GM12878 (cell line): ENCODE measurements around the gene NR2C2AP. TPM values are rescaled to one million over a fixed set of nuclear protein-coding genes. Genes with fewer than 3 reads are reported as not detected.
A peak's percentile ranks its signal among the peaks of the same experiment; 100 is the strongest.

Source experiments
- ATAC-seq: fragments of 200-7000 bp; cut with Tn5 transposase; 3 replicates; pipeline ENCODE4 v1.9.1; 2020; ENCODE audit warnings: mild to moderate bottlenecking, moderate library complexity
- BruUV-seq: library from RNA; stranded (reverse); fragments of 400-500 nt; replicated peaks from 2 replicates; lab custom pipeline; 2021; lab: Mats Ljungman, UMichigan
- CTCF ChIA-PET: fragments of 300-600 bp; sonication (Branson Sonifier 250); formaldehyde crosslinking; extraction: SDS; loops from one replicate; lab custom pipeline; 2021; ENCODE audit warnings: inconsistent platforms; lab: Yijun Ruan, JAX
- POLR2A ChIA-PET: fragments of 350-600 bp; formaldehyde crosslinking; extraction: SDS; loops from one replicate; lab custom pipeline; 2021; ENCODE audit warnings: inconsistent platforms; lab: Charles Lee
- RAD21 ChIA-PET: fragments of 300-600 bp; sonication (Branson Sonifier 250); formaldehyde crosslinking; loops from one replicate; lab custom pipeline; 2023; ENCODE audit warnings: antibody characterized with exemption; ENCODE audit not compliant: unreplicated experiment; lab: Charles Lee
- SMC1A ChIA-PET: fragments of 300-600 bp; sonication (Branson Sonifier 250); formaldehyde crosslinking; loops from one replicate; lab custom pipeline; 2023; ENCODE audit not compliant: unreplicated experiment, uncharacterized antibody; lab: Charles Lee
- DNase-seq: peaks from one replicate; pipeline ENCODE4 v3.0.0-alpha.2; 2011; ENCODE audit warnings: low read depth, low spot score
- FAIRE-seq: peaks from 3 replicates; lab custom pipeline; 2011; peaks lifted over from hg19 to GRCh38; lab: Jason Lieb, UNC
- H2AFZ ChIP-seq: 2 replicates; pipeline ENCODE4 v1.6.0; 2011; ENCODE audit warnings: low read depth, low read length, control low read depth; ENCODE audit not compliant: control insufficient read depth
- H3K27ac ChIP-seq: 2 replicates; pipeline ENCODE4 v1.5.1; 2011; ENCODE audit warnings: control low read depth; ENCODE audit not compliant: control insufficient read depth, insufficient read depth
- H3K27me3 ChIP-seq, 2 experiments: replicated peaks in 1 of 2; 2 replicates each; pipeline versions ENCODE4 v1.6.0 to v1.6.1; 2011; ENCODE audit warnings: low read length in 1 of 2; ENCODE audit not compliant: control insufficient read depth in 2 of 2, insufficient read depth in 2 of 2
- H3K36me3 ChIP-seq, 2 experiments: 2 replicates each; pipeline ENCODE4 v1.5.1; 2011; ENCODE audit warnings: low read length in 1 of 2; ENCODE audit not compliant: control insufficient read depth in 2 of 2, insufficient read depth in 2 of 2
- H3K4me1 ChIP-seq: 2 replicates; pipeline ENCODE4 v1.6.1; 2011; ENCODE audit warnings: mild to moderate bottlenecking, low read length, moderate library complexity, mixed read lengths; ENCODE audit not compliant: control insufficient read depth, insufficient read depth
- H3K4me2 ChIP-seq: 2 replicates; pipeline ENCODE4 v1.6.0; 2011; ENCODE audit warnings: control low read depth; ENCODE audit not compliant: control insufficient read depth, insufficient read depth
- H3K4me3 ChIP-seq: fragments of 200-600 bp; sonication (generic); 2 replicates; pipeline ENCODE4 v1.5.1; 2016
- H3K79me2 ChIP-seq: 2 replicates; pipeline ENCODE4 v1.6.0; 2011; ENCODE audit warnings: low read length; ENCODE audit not compliant: control insufficient read depth, insufficient read depth
- H3K9ac ChIP-seq: 2 replicates; pipeline ENCODE4 v1.8.0; 2011; ENCODE audit warnings: low read length, control low read depth, mixed read lengths; ENCODE audit not compliant: control insufficient read depth, insufficient read depth
- H3K9me3 ChIP-seq: replicated peaks from 3 replicates; pipeline ENCODE4 v1.5.1; 2011; ENCODE audit warnings: mild to moderate bottlenecking, low read length; ENCODE audit not compliant: control insufficient read depth, insufficient read depth
- H4K20me1 ChIP-seq: 2 replicates; pipeline ENCODE4 v1.6.0; 2011; ENCODE audit not compliant: control insufficient read depth, insufficient read depth
- BHLHE40 ChIP-seq, 2 experiments: fragments of 450-650 bp in 1 of 2; IDR thresholded peaks; 2 replicates each; pipeline ENCODE4 v1.6.1; 2011 to 2017; ENCODE audit warnings: low read depth in 2 of 2, borderline replicate concordance in 1 of 2, improper control_type of control experiment in 1 of 2, low read length in 1 of 2, mild to moderate bottlenecking in 1 of 2
- RAD51 ChIP-seq: fragments of 450-650 bp; IDR thresholded peaks from 2 replicates; pipeline ENCODE4 v1.6.1; 2016; ENCODE audit warnings: moderate library complexity, mild to moderate bottlenecking, inconsistent platforms
- RB1 ChIP-seq: fragments of 450-650 bp; formaldehyde crosslinking; IDR thresholded peaks from 2 replicates; pipeline ENCODE4 v1.6.1; 2017; ENCODE audit warnings: mild to moderate bottlenecking, borderline replicate concordance
- RELA ChIP-seq: fragments of 450-650 bp; IDR thresholded peaks from 2 replicates; pipeline ENCODE4 v1.8.0; 2014; ENCODE audit warnings: borderline replicate concordance; ENCODE audit not compliant: partially characterized antibody
- SMARCA5 ChIP-seq: fragments of 450-650 bp; IDR thresholded peaks from 2 replicates; pipeline ENCODE4 v1.6.1; 2017; ENCODE audit warnings: mild to moderate bottlenecking
- STAT1 ChIP-seq: fragments of 450-650 bp; conservative IDR thresholded peaks from 2 replicates; pipeline ENCODE4 v1.6.1; 2014; ENCODE audit warnings: antibody characterized with exemption, mild to moderate bottlenecking
- TAF1 ChIP-seq: IDR thresholded peaks from 2 replicates; pipeline ENCODE4 v1.6.1; 2011; ENCODE audit warnings: mild to moderate bottlenecking, low read depth, low read length, borderline replicate concordance
- TCF12 ChIP-seq: IDR thresholded peaks from 2 replicates; pipeline ENCODE4 v1.6.1; 2011; ENCODE audit warnings: low read depth, mild to moderate bottlenecking, low read length
- ZNF207 ChIP-seq: fragments of 450-650 bp; IDR thresholded peaks from 2 replicates; pipeline ENCODE4 v1.6.1; 2014; ENCODE audit warnings: antibody characterized with exemption, mild to moderate bottlenecking, borderline replicate concordance
- ZNF384 ChIP-seq: IDR thresholded peaks from 2 replicates; pipeline ENCODE4 v1.6.1; 2012; ENCODE audit warnings: low read depth, mild to moderate bottlenecking, low read length, improper control_type of control experiment, borderline replicate concordance
- WGBS: methylation state at CpG from one replicate; pipeline ENCODE4 v1.1.6; 2016; ENCODE audit warnings: low lambda C conversion rate; ENCODE audit not compliant: insufficient replicate concordance, insufficient coverage; ENCODE audit errors: missing lambda C conversion rate; 5-methylcytosine and 5-hydroxymethylcytosine counted together
- in situ Hi-C: fragments of 300-500 bp; cut with MboI; formaldehyde crosslinking; loops from 9 replicates; pipeline ENCODE4 v1.14.3; 2018; ENCODE audit warnings: mixed read lengths
- intact Hi-C: fragments of 100-400 bp; cut with micrococcal nuclease; formaldehyde crosslinking; loops from one replicate; pipeline ENCODE4 v1.14.2; 2022; ENCODE audit not compliant: unreplicated experiment
- polyA plus RNA-seq, 11 experiments: library from polyadenylated mRNA; depleted of rRNA in 4 of 11; unstranded in 6 of 11; stranded (reverse) in 5 of 11; fragments of >200 nt; fragmentation: Nextera tagmentation in 4 of 11; fragmentation: Illumina TruSeq in 1 of 11; extraction: Ambion mirVana in 4 of 11; extraction: Trizol in 1 of 11; gene quantifications; 1 replicate in 1 of 11; 2 replicates in 10 of 11; pipeline versions ENCODE4 v1.2.1 to v1.2.3, GENCODE V29; 2011 to 2016; ENCODE audit warnings: inconsistent platforms in 2 of 11, missing spikeins in 2 of 11, low read depth in 1 of 11
- total RNA-seq, 4 experiments: library from RNA; depleted of rRNA in 3 of 4; stranded (reverse); fragments of >200 nt in 3 of 4; fragmentation: Illumina TruSeq in 1 of 4; extraction: Trizol in 1 of 4; gene quantifications; 2 replicates each; pipeline versions ENCODE4 v1.2.1 to v1.2.3, GENCODE V29; 2013 to 2021
- TF ChIP-seq, protein P1 (sequence below): IDR thresholded peaks from 2 replicates; pipeline ENCODE4 v1.6.1; 2012; ENCODE audit warnings: mild to moderate bottlenecking, low read depth, low read length
- TF ChIP-seq, protein P2 (sequence below): IDR thresholded peaks from 2 replicates; pipeline ENCODE4 v1.6.1; 2011; ENCODE audit warnings: mild to moderate bottlenecking, low read depth, low read length, moderate library complexity; ENCODE audit not compliant: insufficient replicate concordance
- TF ChIP-seq, protein P3 (sequence below): fragments of 450-650 bp; conservative IDR thresholded peaks from 2 replicates; pipeline ENCODE4 v1.6.1; 2017; ENCODE audit warnings: mild to moderate bottlenecking, moderate library complexity
- TF ChIP-seq, protein P4 (sequence below): fragments of 450-650 bp; IDR thresholded peaks from 2 replicates; pipeline ENCODE4 v1.6.1; 2016; ENCODE audit warnings: mild to moderate bottlenecking

The NR2C2AP gene
- total and polyA plus RNA-seq, 10 of the 15 experiments (the other 5 are each of a cell fraction or from before 2014, with no cell fraction given): 21.5 to 44.8 (median 28.1) TPM

DNA sequence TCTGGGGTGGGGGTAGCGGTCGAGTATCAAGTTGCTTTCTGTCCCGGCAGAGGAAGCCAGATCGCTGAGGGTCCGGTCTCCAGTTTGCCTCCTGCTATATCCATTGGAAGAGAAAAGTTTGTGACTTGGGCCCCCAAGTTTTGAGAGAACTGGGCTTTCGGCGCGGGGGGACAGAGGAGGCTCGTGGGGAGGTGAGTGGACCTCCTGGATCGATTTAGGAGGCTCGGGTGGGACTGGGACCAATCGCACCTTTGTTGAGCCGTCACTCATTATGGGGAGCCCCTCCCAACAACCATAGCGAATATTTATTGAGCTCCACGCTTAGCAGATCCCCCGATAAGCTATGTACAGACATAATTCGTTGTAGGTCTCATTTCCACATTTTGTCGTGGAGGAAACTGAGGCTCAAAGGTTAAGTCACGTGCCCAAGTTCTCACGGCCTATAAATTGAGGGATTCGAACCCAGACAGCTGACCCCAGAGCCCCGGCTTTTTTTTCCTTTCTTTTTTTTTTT is 10.2 kb downstream of the NR2C2AP start:
- WGBS: under 1% methylated on average over 22 of the region's 22 CpGs
- H3K9me3 ChIP-seq: no peaks in the 10 kb centered on the region
- peaks cover 11% of the 10 kb centered on the region for H3K4me1 ChIP-seq
- ChIA-PET SMC1A (interaction anchor here (0.7 to 2.1 kb wide), 7 partner anchors 8 to 170 kb away, joined by 3 to 12 read pairs (median 5); partner anchors contain the start of gene NR2C2AP), POLR2A (interaction anchor here (0.6 to 3.0 kb wide), 11 partner anchors 9 to 537 kb away, joined by 3 to 25 read pairs (median 5); partner anchors contain the start of genes GATAD2A, MEF2B and NR2C2AP), CTCF (interaction anchor here (0.6 to 2.3 kb wide), 6 partner anchors 10 to 297 kb away, joined by 3 to 13 read pairs (median 4); partner anchors contain the start of genes COPE, DDX49 and NR2C2AP), RAD21 (interaction anchor here (0.6 to 2.2 kb wide), 4 partner anchors 10 to 43 kb away, joined by 3 to 15 read pairs (median 4); partner anchors contain the start of gene NR2C2AP)
- peak overlapping the region; percentile 96 for H3K9ac ChIP-seq
- H3K36me3 ChIP-seq: peaks cover 5% of the 10 kb centered on the region in 2 experiments; a peak in 3 of 4 replicates
- H3K79me2 ChIP-seq: peaks cover 34% of the 10 kb centered on the region
- ATAC-seq (peak; percentile 26), FAIRE-seq (no peak), DNase-seq (no peak)
- intact Hi-C loops: loop anchor here (2.0 kb wide), 1 partner anchor 128 kb away; the partner anchor contains the start of genes MAU2 and SUGP1
- no peaks in the 10 kb centered on the region for H3K27me3 ChIP-seq
- no peaks in the 10 kb centered on the region for H4K20me1 ChIP-seq
- BruUV-seq: TSS peak; percentile 93
- peak overlapping the region; percentile 92 for H2AFZ ChIP-seq
- peak overlapping the region; percentile 93 for H3K27ac ChIP-seq
- in situ Hi-C loops: no loop called here
- H3K4me2 ChIP-seq: peak overlapping the region; percentile 98
- peak overlapping the region; percentile 78 for H3K4me3 ChIP-seq
- peak; percentile 78 to 88 for TF ChIP-seq BHLHE40 (IDR thresholded peaks at IDR 0.05; ENCODE audit: borderline replicate concordance in 1 of 2, low read depth in 2 of 2, low read length in 1 of 2)
- TF ChIP-seq, protein P1, sequence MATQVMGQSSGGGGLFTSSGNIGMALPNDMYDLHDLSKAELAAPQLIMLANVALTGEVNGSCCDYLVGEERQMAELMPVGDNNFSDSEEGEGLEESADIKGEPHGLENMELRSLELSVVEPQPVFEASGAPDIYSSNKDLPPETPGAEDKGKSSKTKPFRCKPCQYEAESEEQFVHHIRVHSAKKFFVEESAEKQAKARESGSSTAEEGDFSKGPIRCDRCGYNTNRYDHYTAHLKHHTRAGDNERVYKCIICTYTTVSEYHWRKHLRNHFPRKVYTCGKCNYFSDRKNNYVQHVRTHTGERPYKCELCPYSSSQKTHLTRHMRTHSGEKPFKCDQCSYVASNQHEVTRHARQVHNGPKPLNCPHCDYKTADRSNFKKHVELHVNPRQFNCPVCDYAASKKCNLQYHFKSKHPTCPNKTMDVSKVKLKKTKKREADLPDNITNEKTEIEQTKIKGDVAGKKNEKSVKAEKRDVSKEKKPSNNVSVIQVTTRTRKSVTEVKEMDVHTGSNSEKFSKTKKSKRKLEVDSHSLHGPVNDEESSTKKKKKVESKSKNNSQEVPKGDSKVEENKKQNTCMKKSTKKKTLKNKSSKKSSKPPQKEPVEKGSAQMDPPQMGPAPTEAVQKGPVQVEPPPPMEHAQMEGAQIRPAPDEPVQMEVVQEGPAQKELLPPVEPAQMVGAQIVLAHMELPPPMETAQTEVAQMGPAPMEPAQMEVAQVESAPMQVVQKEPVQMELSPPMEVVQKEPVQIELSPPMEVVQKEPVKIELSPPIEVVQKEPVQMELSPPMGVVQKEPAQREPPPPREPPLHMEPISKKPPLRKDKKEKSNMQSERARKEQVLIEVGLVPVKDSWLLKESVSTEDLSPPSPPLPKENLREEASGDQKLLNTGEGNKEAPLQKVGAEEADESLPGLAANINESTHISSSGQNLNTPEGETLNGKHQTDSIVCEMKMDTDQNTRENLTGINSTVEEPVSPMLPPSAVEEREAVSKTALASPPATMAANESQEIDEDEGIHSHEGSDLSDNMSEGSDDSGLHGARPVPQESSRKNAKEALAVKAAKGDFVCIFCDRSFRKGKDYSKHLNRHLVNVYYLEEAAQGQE: 0 out of 2 replicates have a peak, but pooled peaks have one; percentile 18
- TF ChIP-seq, protein P2, sequence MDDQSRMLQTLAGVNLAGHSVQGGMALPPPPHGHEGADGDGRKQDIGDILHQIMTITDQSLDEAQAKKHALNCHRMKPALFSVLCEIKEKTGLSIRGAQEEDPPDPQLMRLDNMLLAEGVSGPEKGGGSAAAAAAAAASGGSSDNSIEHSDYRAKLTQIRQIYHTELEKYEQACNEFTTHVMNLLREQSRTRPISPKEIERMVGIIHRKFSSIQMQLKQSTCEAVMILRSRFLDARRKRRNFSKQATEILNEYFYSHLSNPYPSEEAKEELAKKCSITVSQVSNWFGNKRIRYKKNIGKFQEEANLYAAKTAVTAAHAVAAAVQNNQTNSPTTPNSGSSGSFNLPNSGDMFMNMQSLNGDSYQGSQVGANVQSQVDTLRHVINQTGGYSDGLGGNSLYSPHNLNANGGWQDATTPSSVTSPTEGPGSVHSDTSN: peak; percentile 62
- peak; percentile 79 for TF ChIP-seq RAD51
- no peak for TF ChIP-seq STAT1
- peak; percentile 56; the same call in 1 of the 2 replicates for TF ChIP-seq RB1
- 0 out of 2 replicates have a peak, but pooled peaks have one; percentile 16 for TF ChIP-seq SMARCA5
- TF ChIP-seq TAF1: peak; percentile 65; the same call in 1 of the 2 replicates
- TF ChIP-seq TCF12: no peak
- TF ChIP-seq, protein P3, sequence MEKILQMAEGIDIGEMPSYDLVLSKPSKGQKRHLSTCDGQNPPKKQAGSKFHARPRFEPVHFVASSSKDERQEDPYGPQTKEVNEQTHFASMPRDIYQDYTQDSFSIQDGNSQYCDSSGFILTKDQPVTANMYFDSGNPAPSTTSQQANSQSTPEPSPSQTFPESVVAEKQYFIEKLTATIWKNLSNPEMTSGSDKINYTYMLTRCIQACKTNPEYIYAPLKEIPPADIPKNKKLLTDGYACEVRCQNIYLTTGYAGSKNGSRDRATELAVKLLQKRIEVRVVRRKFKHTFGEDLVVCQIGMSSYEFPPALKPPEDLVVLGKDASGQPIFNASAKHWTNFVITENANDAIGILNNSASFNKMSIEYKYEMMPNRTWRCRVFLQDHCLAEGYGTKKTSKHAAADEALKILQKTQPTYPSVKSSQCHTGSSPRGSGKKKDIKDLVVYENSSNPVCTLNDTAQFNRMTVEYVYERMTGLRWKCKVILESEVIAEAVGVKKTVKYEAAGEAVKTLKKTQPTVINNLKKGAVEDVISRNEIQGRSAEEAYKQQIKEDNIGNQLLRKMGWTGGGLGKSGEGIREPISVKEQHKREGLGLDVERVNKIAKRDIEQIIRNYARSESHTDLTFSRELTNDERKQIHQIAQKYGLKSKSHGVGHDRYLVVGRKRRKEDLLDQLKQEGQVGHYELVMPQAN: peak; percentile 53; the same call in 1 of the 2 replicates
- TF ChIP-seq, protein P4, sequence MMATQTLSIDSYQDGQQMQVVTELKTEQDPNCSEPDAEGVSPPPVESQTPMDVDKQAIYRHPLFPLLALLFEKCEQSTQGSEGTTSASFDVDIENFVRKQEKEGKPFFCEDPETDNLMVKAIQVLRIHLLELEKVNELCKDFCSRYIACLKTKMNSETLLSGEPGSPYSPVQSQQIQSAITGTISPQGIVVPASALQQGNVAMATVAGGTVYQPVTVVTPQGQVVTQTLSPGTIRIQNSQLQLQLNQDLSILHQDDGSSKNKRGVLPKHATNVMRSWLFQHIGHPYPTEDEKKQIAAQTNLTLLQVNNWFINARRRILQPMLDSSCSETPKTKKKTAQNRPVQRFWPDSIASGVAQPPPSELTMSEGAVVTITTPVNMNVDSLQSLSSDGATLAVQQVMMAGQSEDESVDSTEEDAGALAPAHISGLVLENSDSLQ: peak; percentile 92
- TF ChIP-seq ZNF384: peak; percentile 29; the same call in 1 of the 2 replicates
- TF ChIP-seq ZNF207: no peak
- TF ChIP-seq RELA: no peak
